Adrenal gland (tissue), 5 donors: ENCODE results near the gene PITX1.

Experiments
- CTCF ChIP-seq, 6 experiments: fragments of 450-650 bp in 4 of 6; fragments of 200-600 bp in 2 of 6; sonication (generic) in 1 of 6; IDR thresholded peaks; 1 replicate in 5 of 6; 2 replicates in 1 of 6; pipeline versions ENCODE4 v1.5.1 to v1.8.0; 2016 to 2021; ENCODE audit warnings: antibody characterized with exemption in 6 of 6, mild to moderate bottlenecking in 2 of 6, moderate library complexity in 1 of 6
- POLR2A ChIP-seq, 2 donors: fragments of 450-650 bp; IDR thresholded peaks; one replicate each; pipeline ENCODE4 v1.6.1; 2017; ENCODE audit warnings: antibody characterized with exemption in 2 of 2, mild to moderate bottlenecking in 2 of 2, moderate library complexity in 1 of 2
- donor health status: DM: no; HTN: no; CAD: no.

- TF ChIP-seq CTCF (IDR thresholded peaks at IDR 0.05) (no peak), POLR2A (IDR thresholded peaks at IDR 0.05) (no peak)
Observed at GRCh38 chr5:135053278-135053677, 19.2 kb upstream of the PITX1 start.
